GM19240 (cell line): Measurements from ENCODE around the gene IYD.

Source experiments
- DNase-seq: peaks from one replicate; pipeline ENCODE4 v3.0.0; 2011; ENCODE audit warnings: low spot score; ENCODE audit not compliant: insufficient read length

The IYD gene, protein sequence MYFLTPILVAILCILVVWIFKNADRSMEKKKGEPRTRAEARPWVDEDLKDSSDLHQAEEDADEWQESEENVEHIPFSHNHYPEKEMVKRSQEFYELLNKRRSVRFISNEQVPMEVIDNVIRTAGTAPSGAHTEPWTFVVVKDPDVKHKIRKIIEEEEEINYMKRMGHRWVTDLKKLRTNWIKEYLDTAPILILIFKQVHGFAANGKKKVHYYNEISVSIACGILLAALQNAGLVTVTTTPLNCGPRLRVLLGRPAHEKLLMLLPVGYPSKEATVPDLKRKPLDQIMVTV

DNA sequence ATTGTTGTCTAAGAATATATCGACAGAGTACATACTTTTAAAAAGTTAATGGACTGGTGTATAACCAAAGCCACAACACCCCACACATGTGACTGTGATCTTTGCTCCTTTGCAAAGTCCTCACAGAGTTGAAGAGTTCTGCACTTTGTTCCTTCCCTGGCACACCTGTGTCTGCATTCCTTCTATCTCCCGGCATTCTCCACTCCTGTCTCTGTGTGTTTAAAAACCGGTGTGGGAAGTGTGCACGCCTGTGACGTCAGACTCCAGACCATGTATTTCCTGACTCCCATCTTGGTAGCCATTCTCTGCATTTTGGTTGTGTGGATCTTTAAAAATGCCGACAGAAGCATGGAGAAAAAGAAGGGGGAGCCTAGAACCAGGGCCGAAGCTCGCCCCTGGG lies at the start of gene IYD:
Gene IYD (plus strand): TSS at position 251 of the 400 bp plus-strand sequence. CDS start 20 bp downstream, at position 271.
- DNase-seq, result no peak

DNA sequence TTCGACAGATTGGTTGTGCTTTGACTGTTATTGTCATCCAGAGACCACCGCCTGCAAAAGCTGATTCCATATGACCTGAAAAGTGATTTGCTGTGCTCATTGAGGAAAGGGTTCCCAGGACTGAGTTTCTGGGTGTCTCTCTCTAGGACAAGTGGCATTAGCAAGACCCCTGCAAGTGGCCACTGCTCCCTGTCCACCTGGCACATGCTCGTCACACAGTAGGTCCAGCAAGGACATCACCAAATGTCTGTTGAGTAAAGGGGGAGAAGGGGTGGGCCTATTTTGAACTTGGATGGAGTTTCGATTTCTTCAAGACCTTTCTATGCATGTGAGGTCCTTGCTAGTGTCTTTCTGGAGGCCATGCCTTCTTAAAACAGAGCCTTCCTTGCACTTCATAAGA lies 48.9 kb upstream of the IYD start:
- DNase-seq, result no peak

DNA sequence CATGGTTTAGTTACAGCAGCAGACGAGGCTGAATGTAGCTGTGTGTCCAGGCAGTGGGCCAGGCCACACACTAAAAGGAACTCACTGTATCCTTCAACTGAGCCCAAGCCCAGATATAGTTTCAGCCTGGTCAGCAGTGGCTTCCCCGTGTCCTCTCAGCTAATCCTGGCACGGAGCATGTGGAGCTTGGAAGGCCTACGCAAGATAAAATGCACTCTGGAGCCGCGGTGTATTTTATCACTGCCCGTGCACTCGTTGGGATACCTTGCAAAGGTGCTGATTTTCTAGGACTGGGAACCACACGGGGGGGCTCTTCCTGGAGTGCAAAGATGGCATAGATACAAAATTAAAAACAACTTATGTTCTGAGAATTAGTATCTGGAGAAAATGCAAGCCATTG lies 48.4 kb upstream of the IYD start:
- no peak for DNase-seq

DNA sequence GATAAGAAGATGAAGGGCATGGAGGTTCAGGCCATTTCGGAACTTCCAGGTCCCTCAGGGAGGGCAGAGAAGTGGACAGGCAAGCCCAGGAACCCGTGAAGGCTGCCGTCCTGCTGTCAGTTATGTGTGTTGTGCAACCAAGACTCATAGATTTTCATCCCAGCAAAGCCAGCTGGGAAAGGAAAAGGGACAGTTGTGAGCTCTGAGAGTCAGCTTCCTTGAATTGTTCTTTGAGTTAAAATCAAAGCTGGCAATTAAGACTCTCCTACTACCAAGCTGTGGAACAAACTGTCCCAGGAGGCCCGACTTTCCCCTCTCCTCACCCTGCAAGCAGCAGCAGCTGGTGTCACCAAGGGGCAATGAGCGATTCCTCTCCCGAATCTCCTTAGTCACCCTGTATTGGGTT lies 46.3 kb upstream of the IYD start:
- DNase-seq, result no peak

DNA sequence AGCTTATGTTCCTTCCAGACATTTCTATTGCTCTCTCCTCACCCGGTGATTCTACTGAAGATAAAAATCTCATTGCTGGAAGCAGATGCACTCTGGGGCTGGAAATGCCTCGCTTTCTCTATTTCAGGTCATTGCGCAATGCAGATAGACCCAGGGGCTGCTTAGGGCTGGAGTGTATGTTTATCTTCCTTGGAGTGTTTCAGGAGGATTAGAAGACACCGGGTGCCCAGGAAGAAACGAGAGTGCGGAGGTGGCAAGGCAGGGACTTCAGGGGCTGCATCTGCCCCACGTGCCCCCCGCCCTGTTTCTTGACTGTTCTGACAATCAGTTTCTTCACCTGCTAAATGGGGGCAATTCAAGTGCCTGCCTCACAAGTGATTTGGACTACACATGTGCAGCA lies 45.6 kb upstream of the IYD start:
- no peak for DNase-seq

DNA sequence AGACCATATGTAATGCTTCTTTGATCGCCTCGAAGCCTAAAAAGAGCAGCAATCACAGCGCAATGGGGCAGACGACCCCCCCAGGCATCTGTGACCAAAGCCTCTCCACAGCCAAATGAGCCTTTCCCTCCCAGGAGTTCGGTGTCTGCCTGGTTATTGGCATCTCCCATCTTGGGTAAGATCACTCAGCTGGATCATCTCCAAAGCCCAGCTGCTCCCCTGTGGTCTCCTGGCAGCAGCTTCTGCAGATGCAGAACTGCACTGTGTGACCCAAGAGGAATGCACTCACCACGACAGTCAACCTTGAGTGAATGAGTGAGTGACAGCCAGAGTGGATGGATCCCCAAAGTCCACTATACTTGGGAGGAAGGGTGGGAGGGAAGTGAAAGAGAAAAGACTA lies 44.8 kb upstream of the IYD start:
- DNase-seq, result no peak

DNA sequence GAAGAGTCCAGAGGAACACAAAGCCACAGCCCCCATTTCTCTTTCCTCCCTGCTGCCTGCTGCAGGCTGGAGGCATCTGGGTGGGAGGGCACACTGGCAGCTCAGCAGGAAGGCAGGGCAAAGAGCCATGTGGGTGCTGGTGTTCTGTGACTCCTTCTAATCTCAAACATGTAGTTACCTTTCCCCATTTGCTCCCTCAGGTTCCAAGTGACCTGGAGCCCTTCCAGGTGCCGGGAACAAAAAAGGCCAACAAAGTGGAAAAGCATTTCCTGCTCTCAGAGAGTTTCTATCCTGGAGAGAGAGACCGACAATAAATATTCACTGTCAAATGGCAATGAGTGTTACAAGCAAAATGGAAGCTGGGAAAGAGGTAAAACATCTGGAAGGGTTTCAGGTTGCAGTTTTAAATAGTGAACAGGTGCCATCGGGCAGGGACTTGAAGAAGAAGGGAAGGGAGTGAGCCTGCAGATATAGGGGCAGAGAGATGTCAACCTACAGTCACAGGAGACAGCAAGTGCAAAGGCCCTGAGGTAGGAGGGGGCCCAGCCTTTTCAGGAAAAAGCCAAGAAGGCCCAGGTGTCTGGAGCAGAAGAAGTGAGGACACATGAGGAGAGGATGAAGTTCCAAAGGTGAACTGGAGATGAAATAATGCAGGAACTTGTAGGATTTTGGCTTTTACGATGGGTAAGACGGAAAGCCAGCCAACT lies 43.6 kb upstream of the IYD start:
- no peak for DNase-seq

DNA sequence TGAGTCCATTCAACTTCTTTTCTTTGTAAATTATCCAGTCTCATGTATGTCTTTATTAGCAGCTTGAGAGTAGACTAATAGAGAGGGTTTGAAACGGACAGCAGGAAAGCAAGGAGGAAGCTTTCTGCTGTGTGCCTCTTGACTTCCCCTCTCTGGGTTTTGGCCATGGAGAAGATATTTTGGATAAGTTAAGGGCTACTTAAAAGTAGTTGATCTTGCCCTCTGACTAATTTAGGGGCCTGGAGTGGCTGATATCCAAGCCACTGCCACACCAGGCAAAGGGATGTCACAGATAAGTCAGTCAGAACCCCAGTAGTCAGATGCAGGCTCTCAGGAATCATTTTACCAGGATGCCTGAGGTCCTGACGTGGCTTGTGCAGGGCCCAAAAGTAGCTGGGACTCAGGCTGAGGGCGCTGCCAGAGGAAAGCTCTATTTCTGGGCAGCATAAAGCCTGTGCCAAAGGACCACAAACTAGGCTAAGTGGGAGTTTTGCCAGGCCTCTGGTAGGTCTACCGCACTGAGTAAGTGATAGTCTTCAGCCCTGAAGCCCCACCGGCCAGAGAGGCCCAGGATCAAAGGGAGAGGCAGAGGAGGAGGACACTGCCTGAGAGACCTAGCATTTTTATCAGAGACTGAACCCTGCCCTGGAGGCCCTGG lies 41.6 kb upstream of the IYD start:
- no peak for DNase-seq

DNA sequence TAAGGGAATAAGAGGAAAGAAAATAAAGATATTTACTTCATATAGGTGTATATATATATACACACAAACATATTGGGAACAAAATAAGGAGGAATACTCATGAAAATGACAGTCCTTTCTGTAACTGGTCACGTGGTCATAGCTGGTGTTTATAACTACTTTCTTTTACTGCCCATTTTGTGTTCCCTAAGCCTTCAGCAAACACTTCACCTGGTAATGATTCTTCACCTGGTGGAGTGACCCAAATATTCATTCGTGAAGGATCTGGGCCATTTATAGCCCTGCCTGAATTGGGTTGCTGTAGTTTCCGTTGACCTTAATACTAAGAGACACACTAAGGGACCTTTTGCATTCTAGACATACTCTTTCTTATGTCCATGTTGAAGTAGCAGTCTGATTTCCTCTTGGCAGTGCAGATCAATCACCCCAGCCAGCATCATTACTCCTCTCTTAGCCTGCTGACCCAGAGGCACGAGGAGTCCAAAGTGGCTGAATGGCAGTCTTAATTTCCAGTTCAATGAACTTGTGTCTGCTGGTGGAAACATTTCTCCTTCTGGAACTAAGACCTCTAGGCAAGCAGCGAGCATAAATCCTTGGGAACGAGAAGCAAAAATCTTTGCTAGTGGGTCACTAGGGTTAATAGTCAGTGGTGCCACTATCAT lies 39.9 kb upstream of the IYD start:
- no peak for DNase-seq

DNA sequence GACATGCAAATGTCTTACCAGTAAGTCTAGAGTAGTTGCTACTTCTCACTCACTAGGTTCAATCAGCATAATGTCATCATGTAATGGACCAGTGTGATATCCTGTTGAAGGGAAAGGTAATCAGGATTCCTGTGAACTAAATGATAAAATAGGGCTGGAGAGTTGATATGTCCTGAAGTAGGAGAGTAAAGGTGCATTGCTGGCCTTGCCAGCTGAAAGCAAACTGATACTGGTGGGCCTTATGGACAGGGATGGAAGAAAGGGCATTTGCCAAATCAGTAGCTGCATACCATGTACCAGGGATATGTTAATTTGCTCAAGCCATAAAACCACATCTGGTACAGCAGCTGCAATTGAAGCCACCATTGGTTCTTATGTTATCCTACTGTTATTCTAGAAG lies 37.5 kb upstream of the IYD start:
- DNase-seq, result no peak

DNA sequence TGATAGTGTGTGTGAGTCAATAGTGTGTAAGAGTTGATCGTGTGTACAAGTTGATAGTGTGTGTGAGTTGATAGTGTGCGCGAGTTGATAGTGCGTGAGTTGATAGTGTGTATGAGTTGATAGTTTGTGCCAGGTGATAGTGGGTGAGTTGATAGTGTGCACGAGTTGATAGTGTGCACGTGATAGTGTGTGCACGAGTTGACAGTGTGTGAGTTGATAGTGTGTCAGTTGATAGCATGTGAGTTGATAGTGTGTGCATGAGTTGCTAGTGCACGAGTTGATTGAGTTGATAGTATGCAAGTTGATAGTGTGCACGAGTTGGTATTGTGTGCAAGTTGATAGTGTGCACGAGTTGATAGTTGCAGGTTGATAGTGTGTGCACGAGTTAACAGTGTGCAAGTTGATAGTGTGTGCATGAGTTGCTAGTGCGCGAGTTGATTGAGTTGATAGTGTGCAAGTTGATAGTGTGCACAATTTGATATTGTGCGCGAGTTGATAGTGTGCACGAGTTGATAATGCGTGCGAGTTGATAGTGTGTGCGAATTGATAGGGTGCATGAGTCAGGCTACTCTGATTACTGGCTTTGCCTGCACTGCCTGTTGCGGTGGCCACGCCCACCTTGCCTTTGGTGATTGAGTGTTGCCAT lies 35.8 kb upstream of the IYD start:
- DNase-seq, result no peak

DNA sequence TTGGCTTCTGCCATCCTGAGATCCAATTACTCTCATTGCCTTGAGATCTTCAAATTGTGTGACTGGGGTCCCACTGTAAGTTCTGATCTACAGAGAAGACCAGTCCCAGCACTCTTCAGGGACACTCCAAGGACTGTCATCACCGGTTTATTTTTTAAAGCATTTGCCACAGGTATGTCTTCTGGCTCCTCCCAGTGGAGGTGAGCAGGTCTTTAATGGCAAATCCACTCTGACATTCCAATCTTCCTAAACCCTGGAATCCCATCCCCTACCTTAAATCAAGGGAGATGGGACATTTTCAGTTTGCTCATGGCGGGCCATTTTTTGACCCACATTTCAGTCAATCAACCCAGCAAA lies 35.2 kb upstream of the IYD start:
- no peak for DNase-seq

DNA sequence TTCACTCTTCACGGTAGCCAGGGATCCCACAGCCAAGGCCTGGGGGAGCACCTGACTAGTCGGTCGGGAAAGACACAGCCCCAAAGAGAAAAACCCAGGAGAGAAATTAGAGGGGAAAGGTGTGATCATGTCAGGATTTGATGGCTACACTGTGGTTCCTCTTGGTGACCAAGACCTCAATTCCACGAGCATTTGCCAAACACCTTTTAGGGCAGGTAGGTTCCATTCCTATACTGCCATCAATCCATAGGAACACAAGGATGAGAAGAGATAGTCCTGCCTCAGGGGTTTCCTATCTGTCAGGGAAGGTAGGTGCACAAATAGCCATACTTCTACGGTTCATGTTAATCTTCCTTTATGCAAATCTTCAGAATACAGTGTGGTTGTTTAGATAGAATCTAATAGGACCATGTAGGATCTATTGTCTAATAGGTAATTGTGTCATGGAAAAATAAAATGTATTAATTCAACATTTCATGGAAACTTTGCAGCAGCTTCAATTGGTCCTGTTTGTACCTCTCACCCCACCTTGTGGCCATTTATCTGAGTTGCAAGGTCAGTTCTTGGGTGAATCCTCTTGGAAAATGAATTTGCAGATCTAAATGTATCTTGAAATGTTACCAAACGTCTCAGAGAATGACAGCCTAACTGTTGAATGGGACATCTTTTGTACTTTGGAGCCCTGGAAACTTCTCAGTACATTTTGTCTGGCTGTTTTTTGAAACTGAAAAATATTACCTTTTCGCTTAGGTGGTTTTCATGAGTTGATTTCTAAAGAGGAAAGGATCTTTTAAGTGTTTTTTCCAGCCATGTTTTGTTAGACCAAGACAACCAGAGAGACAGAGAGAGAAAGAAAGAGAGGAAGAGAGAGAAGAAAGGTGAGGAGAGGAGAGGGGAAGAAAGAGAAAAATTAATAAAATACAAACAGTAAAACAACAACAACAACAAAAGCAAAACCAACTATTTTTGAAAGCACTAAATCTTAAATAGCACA lies 33.7 kb upstream of the IYD start:
- peak; percentile 21 for DNase-seq

DNA sequence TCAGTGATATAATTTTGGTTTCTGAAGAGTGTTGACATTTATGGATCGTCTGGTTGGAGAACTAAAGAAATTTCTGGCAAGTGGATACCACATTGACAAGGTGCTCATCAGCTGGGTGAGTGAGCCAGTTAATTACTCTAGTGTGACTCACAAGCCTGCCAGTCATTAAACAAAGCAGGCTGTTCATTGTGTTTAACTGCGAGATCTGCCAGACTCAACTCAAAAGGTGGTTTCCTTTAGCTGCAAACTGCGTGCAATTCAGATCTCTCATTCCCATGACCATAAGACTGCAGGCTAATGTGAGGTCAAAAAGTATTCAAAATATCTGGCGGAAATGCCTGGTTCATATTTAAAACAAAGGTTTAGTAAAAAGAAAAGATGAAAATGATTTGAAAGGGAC lies 32.5 kb upstream of the IYD start:
- DNase-seq, result no peak

DNA sequence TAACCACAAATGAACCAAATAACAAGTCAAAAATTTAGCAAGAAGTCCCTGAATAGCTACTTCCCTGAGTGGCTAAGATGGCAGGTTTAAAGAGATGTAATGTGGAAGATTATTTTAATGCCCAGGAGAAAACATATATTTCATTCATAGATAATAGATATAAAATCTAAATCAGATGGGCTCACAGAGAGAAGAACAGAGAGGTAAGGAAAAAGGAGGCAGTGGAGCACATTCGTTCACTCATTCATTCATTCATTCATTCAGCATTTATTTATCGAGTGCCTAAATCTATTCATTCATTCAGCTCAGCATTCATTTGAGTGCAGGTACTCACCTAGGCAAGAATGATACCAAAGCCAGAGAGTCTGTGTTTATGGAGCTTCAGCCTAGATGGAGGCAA lies 32.1 kb upstream of the IYD start:
- no peak for DNase-seq

DNA sequence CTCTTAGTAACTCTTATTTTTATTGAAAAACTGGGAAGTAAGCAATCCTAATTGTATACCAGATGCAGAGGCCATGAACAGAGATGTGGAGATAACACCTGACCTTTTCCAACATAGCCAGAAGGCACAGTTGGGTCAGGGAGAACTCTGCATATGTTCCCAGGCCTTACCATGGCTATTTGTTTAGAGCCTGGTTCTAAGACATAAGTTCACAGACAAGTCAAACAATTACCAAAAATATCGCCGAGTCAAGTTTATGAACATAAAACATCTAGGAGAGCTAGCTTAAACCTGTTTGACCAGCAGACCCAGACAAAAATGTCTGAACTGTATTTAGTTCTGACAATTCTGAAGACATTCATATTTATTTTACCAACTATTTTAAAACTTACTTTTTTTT lies 26.7 kb upstream of the IYD start:
- no peak for DNase-seq

DNA sequence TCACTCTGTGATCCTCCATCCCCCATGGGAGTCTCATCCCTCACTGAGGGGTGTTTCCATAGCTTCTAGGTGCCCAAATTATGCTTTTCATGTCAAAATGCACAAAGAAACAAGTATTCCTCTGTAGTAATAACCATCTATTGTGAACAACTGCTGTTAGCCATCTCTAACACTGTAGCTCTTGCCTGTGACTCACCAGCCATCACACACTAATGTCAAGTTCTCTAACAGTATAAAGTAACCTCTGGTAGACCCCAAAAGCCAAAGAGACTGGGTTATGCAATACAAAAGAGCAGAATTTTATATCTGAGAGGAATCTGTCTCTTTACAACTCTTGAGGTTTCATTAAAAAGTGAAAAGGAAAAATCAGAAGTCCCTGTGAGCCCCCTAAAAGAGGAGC lies 25.4 kb upstream of the IYD start:
- no peak for DNase-seq

DNA sequence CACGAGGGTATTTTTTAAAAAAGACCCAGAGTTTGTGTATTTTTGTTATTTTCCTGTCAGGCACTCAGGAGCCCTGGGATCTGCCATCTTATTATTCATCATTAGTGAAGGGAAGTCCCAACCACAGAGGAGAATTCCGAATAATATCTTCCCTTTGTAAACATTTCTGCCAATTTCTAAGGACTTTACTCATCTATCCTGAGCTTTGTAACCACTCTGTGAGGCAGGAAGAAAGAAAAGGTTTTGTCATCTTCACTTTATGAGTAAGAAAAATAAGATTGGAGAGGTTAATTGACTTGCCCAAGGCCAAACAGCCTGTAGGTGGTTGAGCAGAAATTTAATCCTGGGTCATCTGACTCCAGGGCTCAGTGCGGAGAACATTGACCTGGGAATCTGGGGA lies 23.0 kb upstream of the IYD start:
- no peak for DNase-seq

DNA sequence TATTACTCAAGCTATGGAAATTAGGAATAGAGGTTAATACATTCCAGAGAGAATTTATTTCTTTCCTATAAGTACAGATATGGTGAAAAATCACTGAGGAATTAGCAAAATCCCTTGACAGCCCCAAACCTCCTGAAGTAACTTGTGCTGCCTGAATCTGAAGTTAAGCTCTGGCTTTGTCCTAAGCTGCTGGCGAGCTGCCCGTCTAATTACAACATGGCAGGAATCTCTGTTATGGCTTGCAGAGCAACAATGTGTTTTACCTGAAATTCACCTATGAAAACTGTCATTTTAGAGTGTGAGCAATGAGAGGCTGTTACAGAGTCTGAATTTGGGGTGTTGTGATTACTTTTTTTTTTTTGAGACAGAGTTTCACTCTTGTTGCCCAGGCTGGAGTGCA lies 22.5 kb upstream of the IYD start:
- no peak for DNase-seq

DNA sequence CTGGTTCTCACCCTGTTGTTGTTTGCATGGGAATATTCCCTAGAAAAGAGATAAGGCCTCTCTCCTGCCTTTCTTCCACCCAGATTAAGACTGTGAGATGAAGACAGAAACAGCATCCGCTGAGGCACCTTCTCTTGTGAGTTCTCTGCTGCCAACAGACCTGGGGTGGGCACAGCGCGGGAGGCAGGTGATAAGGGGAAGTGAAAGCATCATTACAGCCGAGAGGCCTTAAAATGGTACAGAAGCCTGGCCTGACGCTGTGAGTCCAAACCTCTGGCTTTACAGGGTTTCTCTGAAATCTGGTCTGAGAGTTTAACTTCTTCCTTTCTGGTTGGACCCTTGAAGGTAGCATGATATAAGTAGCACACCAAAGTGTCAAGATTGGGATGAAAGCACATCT lies 21.0 kb upstream of the IYD start:
- no peak for DNase-seq

DNA sequence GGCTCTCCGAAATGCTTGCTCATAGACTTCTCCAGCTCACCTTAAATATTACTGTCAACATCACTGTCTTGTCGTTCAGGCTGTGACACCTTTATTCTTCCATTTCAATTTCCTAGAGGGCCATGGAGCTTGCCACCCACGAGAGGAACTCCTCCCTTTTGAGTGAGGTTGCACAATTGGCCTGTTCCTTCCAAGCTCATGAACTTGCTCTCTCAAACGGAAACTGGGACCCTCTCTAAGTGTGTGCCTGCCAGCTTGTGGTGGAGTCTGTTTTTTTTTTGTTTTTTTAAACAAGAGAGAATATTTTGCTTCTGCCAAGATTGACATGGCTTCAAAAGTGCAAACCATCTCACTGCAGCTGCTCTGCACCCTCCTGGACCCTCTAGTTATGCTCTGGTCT lies 19.3 kb upstream of the IYD start:
- no peak for DNase-seq
